Lung (tissue), 12 donors: ENCODE measurements around the gene PTPRH. TPM values are rescaled to one million over a fixed set of nuclear protein-coding genes. Genes with fewer than 3 reads are reported as not detected.

Experiments
- ATAC-seq: fragments of 200-7000 bp; cut with Tn5 transposase; one replicate; pipeline ENCODE4 v1.9.1; 2020; ENCODE audit warnings: moderate number of reproducible peaks; ENCODE audit not compliant: insufficient read depth, low FRiP score
- DNase-seq, 3 donors: peaks; one replicate each; pipeline ENCODE4 v3.0.0-alpha.2; 2013 to 2017
- H3K27ac ChIP-seq, 2 donors: one replicate each; pipeline ENCODE4 v1.5.1; 2013; ENCODE audit warnings: mild to moderate bottlenecking in 2 of 2, moderate library complexity in 2 of 2, control low read depth in 1 of 2, inconsistent platforms in 1 of 2, low read depth in 1 of 2, low read length in 1 of 2
- H3K27me3 ChIP-seq, 3 donors: one replicate each; pipeline ENCODE4 v1.5.1; 2013; ENCODE audit warnings: low read length in 2 of 3; ENCODE audit not compliant: control insufficient read depth in 3 of 3, insufficient read depth in 3 of 3
- H3K36me3 ChIP-seq, 4 donors: one replicate each; pipeline ENCODE4 v1.5.1; 2013; ENCODE audit warnings: low read length in 4 of 4, mild to moderate bottlenecking in 1 of 4, moderate library complexity in 1 of 4; ENCODE audit not compliant: control insufficient read depth in 4 of 4, insufficient read depth in 4 of 4
- H3K4me1 ChIP-seq, 5 donors: one replicate each; pipeline ENCODE4 v1.5.1; 2013; ENCODE audit warnings: low read length in 5 of 5, mild to moderate bottlenecking in 2 of 5, moderate library complexity in 1 of 5; ENCODE audit not compliant: control insufficient read depth in 5 of 5, insufficient read depth in 5 of 5
- H3K4me3 ChIP-seq: one replicate; pipeline ENCODE4 v1.5.1; 2013; ENCODE audit warnings: mild to moderate bottlenecking, control low read depth, moderate library complexity
- H3K9ac ChIP-seq, 2 donors: one replicate each; pipeline ENCODE4 v1.5.1; 2013; ENCODE audit warnings: low read length in 2 of 2, control low read depth in 1 of 2; ENCODE audit not compliant: insufficient read depth in 1 of 2
- H3K9me3 ChIP-seq, 4 donors: one replicate each; pipeline ENCODE4 v1.5.1; 2013; ENCODE audit warnings: low read length in 3 of 4, mild to moderate bottlenecking in 1 of 4, moderate library complexity in 1 of 4; ENCODE audit not compliant: control insufficient read depth in 4 of 4, insufficient read depth in 3 of 4
- WGBS, 2 donors: extraction: QIAGEN DNeasy Blood & Tissue Kit; methylation state at CpG; one replicate each; pipeline ENCODE4 v1.1.7; 2013; 5-methylcytosine and 5-hydroxymethylcytosine counted together
- polyA plus RNA-seq, 2 donors: library from polyadenylated mRNA; stranded (reverse); fragments of 200-250 nt; gene quantifications; one replicate each; pipeline ENCODE4 v1.2.1, GENCODE V29; 2013
- total RNA-seq, 2 donors: library from RNA; depleted of rRNA in 1 of 2; stranded (reverse); fragments of >200 nt in 1 of 2; gene quantifications; one replicate each; pipeline ENCODE4 v1.2.1, GENCODE V29; 2014 to 2021
- TF ChIP-seq, protein P1 (sequence below): IDR thresholded peaks from 2 replicates; pipeline ENCODE4 v1.5.1; 2012; ENCODE audit warnings: mild to moderate bottlenecking; ENCODE audit errors: control extremely low read depth, extremely low read depth
- donor health status: control.
- donor health status: control.
- donor health status: Bipolar disorder and iron deficiency.
- donor health status: healthy.
- donor health status: DM: yes; HTN: yes; CAD: no.

Gene PTPRH
- total and polyA plus RNA-seq, 4 donors, result 0.22 to 1.3 (median 0.51) TPM

DNA sequence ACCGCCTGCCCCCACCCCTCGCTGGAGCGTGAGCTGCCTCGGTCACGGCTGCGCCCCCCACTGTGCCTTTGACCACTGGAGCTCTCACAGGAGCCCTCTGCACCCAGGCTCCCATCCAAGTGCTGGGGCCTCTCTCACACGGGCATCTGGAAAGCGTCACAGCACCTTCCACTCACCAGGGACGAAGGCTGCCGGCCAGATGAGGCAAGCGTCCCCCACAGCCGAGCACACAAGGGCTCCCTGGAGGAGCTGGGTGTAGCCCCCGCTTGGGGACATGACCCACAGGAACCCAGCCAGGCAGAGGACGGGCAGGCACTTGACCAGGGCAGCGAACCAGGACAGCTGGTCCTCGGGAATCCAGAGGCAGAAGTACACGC, 18.7 kb upstream of the PTPRH start:
- TF ChIP-seq, protein P1, sequence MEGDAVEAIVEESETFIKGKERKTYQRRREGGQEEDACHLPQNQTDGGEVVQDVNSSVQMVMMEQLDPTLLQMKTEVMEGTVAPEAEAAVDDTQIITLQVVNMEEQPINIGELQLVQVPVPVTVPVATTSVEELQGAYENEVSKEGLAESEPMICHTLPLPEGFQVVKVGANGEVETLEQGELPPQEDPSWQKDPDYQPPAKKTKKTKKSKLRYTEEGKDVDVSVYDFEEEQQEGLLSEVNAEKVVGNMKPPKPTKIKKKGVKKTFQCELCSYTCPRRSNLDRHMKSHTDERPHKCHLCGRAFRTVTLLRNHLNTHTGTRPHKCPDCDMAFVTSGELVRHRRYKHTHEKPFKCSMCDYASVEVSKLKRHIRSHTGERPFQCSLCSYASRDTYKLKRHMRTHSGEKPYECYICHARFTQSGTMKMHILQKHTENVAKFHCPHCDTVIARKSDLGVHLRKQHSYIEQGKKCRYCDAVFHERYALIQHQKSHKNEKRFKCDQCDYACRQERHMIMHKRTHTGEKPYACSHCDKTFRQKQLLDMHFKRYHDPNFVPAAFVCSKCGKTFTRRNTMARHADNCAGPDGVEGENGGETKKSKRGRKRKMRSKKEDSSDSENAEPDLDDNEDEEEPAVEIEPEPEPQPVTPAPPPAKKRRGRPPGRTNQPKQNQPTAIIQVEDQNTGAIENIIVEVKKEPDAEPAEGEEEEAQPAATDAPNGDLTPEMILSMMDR, result no peak
- peaks cover 6 to 68% (median 17%) of the 10 kb centered on the region in 4 donors for H3K36me3 ChIP-seq
- peak in 1 of 3 donors; percentile 8 for DNase-seq
- 83 to 84% methylated on average over 17 of the region's 17 CpGs for WGBS, 2 donors
- H3K4me1 ChIP-seq, result no peaks in the 10 kb centered on the region
- H3K27me3 ChIP-seq, result no peaks in the 10 kb centered on the region
- no peak overlapping the region for H3K27ac ChIP-seq
- no peak for ATAC-seq
- no peak overlapping the region for H3K4me3 ChIP-seq
- no peak overlapping the region for H3K9ac ChIP-seq
- no peaks in the 10 kb centered on the region for H3K9me3 ChIP-seq

DNA sequence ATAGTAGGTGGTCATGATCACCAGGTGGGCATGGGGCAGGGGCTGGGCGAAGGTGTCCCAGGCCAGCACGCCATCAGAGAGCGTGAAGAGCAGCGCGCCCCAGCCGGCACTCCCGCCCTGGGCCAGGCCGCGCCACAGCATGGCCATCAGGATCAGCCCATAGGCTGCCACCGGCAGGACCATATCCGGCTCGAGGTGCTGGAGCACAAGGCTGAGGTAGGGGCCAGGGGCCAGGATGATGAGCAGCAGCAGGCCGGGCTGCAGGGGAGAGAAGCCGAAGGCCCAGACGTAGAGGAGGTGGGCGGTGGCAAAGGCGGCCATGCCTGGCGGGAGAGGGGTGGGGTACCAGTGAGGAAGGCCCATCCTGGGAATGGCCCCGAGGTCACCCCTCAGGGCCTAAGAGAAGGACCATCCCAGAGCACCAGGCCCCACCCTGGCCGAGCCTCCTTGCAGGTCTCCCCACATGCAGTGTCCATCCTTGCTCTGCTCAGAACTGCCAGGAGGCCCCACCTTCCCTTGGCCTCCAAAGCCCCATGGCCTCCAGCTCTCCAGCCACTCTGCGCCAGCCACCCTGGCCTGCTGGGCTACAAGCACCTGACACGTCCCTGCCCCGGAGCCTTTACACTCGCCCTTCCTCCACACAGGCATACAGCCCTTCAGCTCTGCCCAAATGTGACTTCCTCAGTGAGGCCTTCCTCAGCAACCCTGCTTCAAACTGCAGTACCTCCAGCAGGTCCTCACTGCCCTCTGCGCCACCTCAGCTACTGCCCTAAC, 18.1 kb upstream of the PTPRH start:
- Histone ChIP-seq H3K27me3 (no peaks in the 10 kb centered on the region), H3K9ac (no peak overlapping the region), H3K4me1 (no peaks in the 10 kb centered on the region), H3K27ac (no peak overlapping the region), H3K9me3 (no peaks in the 10 kb centered on the region), H3K4me3 (no peak overlapping the region), H3K36me3 (peaks cover 1 to 62% (median 15%) of the 10 kb centered on the region in 4 donors)
- no peak for DNase-seq
- no peak for ATAC-seq
- TF ChIP-seq, protein P1, result no peak
- 93% methylated on average over 24 to 25 of the region's 25 CpGs for WGBS, 2 donors

DNA sequence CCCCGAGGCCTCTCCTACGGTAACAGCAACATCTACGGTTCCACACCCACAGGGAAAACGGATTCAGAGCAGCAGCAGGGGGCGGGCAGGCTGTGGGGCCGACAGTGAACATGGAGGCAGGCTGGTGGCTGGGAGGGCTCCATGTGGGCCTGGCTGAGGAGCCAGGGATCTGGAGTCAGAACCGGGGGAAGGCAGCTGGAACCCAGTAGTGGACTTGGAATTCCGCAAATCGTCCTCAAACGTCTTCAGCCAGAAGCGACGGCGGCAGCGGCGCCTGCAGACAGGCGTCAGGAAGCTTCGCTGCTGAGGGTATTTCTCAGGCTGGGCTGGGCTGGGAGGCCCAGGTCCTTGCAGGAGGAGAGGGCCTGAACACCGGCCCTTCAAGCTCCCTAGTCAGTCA, 17.5 kb upstream of the PTPRH start:
- TF ChIP-seq, protein P1, result no peak
- Histone ChIP-seq H3K27ac (no peak overlapping the region), H3K4me1 (no peaks in the 10 kb centered on the region), H3K36me3 (peaks cover 0 to 56% (median 10%) of the 10 kb centered on the region in 4 donors), H3K4me3 (no peak overlapping the region), H3K9me3 (no peaks in the 10 kb centered on the region), H3K9ac (no peak overlapping the region), H3K27me3 (no peaks in the 10 kb centered on the region)
- ATAC-seq (no peak), DNase-seq (no peak)
- 85 to 86% methylated on average over 18 of the region's 18 CpGs for WGBS, 2 donors
